MCF 10A (cell line): ENCODE data around the gene CRYBA1. TPM values are rescaled to one million over a fixed set of nuclear protein-coding genes. Genes with fewer than 3 reads are reported as not detected.
A peak's percentile ranks its signal among the peaks of the same experiment; 100 is the strongest.
"Not testable (repeated sequence)": the region's sequence is repeated elsewhere in the genome, so short reads cannot be mapped to it uniquely, and the experiment has no call there.

Experiments
- Bru-seq: library from RNA; stranded (reverse); fragments of 400-500 nt; gene quantifications from one replicate; lab custom pipeline; 2021; lab: Mats Ljungman, UMichigan
- BruChase-seq, 2 experiments: library from RNA; stranded (reverse); fragments of 400-500 nt; gene quantifications; one replicate each; lab custom pipeline; 2021; lab: Mats Ljungman, UMichigan
- BruUV-seq: library from RNA; stranded (reverse); fragments of 400-500 nt; replicated peaks from 2 replicates; lab custom pipeline; 2021; lab: Mats Ljungman, UMichigan
- CTCF ChIA-PET: fragments of 300-600 bp; sonication (Branson Sonifier 250); formaldehyde crosslinking; extraction: SDS; loops from one replicate; lab custom pipeline; 2021; ENCODE audit warnings: antibody characterized with exemption, inconsistent platforms; lab: Yijun Ruan, JAX
- POLR2A ChIA-PET: fragments of 300-600, 350-650 bp; sonication (Branson Sonifier 250); formaldehyde crosslinking; extraction: SDS; loops from one replicate; lab custom pipeline; 2020; ENCODE audit warnings: antibody characterized with exemption, inconsistent platforms; lab: Yijun Ruan, JAX
- DNase-seq: peaks from one replicate; pipeline ENCODE4 v3.0.0-alpha.2; 2018; ENCODE audit not compliant: unreplicated experiment
- H3K27ac Mint-ChIP-seq: one replicate; pipeline ENCODE4 v1.8.0; 2022; ENCODE audit warnings: mild to moderate bottlenecking, low read depth, mixed read lengths; ENCODE audit not compliant: unreplicated experiment
- H3K27me3 Mint-ChIP-seq: one replicate; pipeline ENCODE4 v1.8.0; 2022; ENCODE audit warnings: mixed read lengths; ENCODE audit not compliant: insufficient read depth, unreplicated experiment
- H3K36me3 Mint-ChIP-seq: one replicate; pipeline ENCODE4 v1.8.0; 2022; ENCODE audit warnings: mild to moderate bottlenecking, moderate library complexity, mixed read lengths; ENCODE audit not compliant: insufficient read depth, unreplicated experiment
- H3K4me1 Mint-ChIP-seq: one replicate; pipeline ENCODE4 v1.8.0; 2022; ENCODE audit warnings: mixed read lengths; ENCODE audit not compliant: insufficient read depth, unreplicated experiment
- H3K4me3 Mint-ChIP-seq: one replicate; pipeline ENCODE4 v1.8.0; 2022; ENCODE audit warnings: mild to moderate bottlenecking, moderate library complexity, mixed read lengths; ENCODE audit not compliant: unreplicated experiment
- H3K9me3 Mint-ChIP-seq: one replicate; pipeline ENCODE4 v1.8.0; 2022; ENCODE audit warnings: mixed read lengths; ENCODE audit not compliant: unreplicated experiment
- CTCF ChIP-seq: fragments of 200-600 bp; IDR thresholded peaks from one replicate; pipeline ENCODE4 v1.8.0; 2022; ENCODE audit warnings: antibody characterized with exemption, mild to moderate bottlenecking; ENCODE audit not compliant: unreplicated experiment
- intact Hi-C: fragments of 100-400 bp; cut with micrococcal nuclease; formaldehyde crosslinking; loops from 2 replicates; pipeline ENCODE4 v1.14.1; 2022
- long read RNA-seq: library from polyadenylated mRNA; stranded (forward); transcript quantifications from one replicate; pipeline ENCODE4 v2.0.0, GENCODE V29; 2022
- total RNA-seq: library from RNA; stranded (reverse); gene quantifications from 2 replicates; pipeline ENCODE4 v1.2.3, GENCODE V29; 2022

CRYBA1 gene
- not detected in 2 replicates for total RNA-seq
- percentile 10 among the genes with signal in this experiment for Bru-seq, nascent RNA
- not detected for BruChase-seq, experiment 1, labeled RNA remaining after a 6-hour chase
- not detected for BruChase-seq, experiment 2, labeled RNA remaining after a 2-hour chase
- long read RNA-seq, result 0 reads

DNA sequence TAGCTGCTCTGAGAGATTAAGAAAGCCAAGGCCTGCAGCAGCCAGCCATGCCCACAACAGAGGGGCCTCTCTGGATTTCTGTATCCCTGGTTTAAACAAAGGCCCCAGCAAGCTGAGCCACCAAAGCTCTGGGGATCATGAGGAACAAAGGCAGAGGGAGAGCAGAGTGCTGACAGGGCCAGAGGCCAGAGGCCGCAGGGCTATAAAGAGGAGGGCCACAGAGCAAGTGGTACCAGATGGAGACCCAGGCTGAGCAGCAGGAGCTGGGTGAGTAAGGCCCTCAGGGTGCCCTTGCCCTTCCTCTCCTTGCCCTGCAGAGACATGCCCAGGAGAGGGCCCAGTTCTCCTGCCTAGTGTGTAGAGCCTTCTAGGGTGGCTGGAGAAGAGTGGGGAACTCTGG, at the start of gene CRYBA1:
CRYBA1 (plus strand) TSS at position 232 of the 400 bp plus-strand sequence; CDS start at position 237, 5 bp downstream.
- peaks cover under 1% of the 10 kb centered on the region for H3K4me1 Mint-ChIP-seq
- H3K9me3 Mint-ChIP-seq, result no peaks in the 10 kb centered on the region
- CTCF ChIA-PET, result interaction anchor here (1.1 kb wide), 1 partner anchor 24 kb away, joined by 4 read pairs; no protein-coding TSS in a partner anchor
- peak within 1 kb of the TSS; percentile 55 for H3K27ac Mint-ChIP-seq
- no peak for TF ChIP-seq CTCF
- H3K4me3 Mint-ChIP-seq, result no peak within 1 kb of the TSS
- H3K27me3 Mint-ChIP-seq, result no peaks in the 10 kb centered on the region
- intact Hi-C loops, result no loop called here
- H3K36me3 Mint-ChIP-seq, result no peaks in the 10 kb centered on the region
- no peak for DNase-seq
- POLR2A ChIA-PET, result interaction anchor here (1.0 to 1.6 kb wide), 2 partner anchors 7 to 9 kb away, joined by 3 to 5 read pairs; no protein-coding TSS in a partner anchor
- no TSS peak for BruUV-seq

DNA sequence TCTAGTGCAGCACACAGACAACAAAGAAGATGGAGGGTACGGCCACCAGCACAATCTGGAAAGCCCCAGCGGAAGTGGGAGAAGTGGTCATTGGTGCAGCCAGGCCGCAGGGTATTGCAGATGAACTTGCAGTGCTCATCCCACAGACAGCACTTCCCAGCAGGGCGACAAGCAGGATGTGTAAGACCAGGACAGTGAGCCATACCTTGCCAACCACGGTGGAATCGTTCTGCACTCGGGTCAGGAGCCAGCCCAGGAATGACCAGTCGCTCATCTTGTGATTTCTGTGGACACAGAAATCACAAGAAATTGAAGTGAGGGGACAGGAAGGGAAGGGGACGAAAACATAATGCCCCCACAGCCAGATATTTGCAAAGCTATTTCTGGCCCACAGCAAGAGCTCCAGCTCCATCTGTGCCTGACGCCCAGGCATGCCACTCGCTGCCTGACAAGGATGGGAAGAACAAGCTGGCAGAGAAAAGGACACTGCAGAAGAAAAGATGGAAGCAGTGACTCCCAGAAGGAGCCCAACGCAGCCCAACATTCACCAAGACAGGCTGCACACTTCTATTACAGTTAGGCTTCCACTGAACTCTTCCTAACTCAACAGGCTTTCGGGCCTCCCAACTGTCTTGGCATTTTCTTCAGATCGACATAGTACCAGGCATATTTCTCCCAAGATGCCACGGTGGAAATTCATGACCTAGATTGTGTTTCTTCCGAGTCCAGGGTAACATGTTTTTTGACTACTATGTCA, 49.0 kb upstream of the CRYBA1 start:
- Mint-ChIP-seq H3K36me3 (no peaks in the 10 kb centered on the region), H3K9me3 (no peaks in the 10 kb centered on the region), H3K4me1 (no peaks in the 10 kb centered on the region), H3K27me3 (no peaks in the 10 kb centered on the region), H3K27ac (no peak overlapping the region), H3K4me3 (no peak overlapping the region)
- BruUV-seq, result no TSS peak
- ChIA-PET POLR2A (no interaction called here), CTCF (interaction anchor here (0.7 to 1.9 kb wide), 7 partner anchors 7 to 74 kb away, joined by 3 to 7 read pairs (median 5); no protein-coding TSS in a partner anchor)
- intact Hi-C loops, result no loop called here
- DNase-seq, result no peak
- TF ChIP-seq CTCF, result no peak

GRCh38 chr17:29204068-29204804, 42.4 kb upstream of the CRYBA1 start:
- CTCF ChIA-PET, result interaction anchor here (0.7 to 1.2 kb wide), 2 partner anchors 58 to 76 kb away, joined by 3 to 4 read pairs; no protein-coding TSS in a partner anchor
- DNase-seq, H3K27ac Mint-ChIP-seq, BruUV-seq, H3K4me3 Mint-ChIP-seq, intact Hi-C loops, H3K9me3 Mint-ChIP-seq, H3K36me3 Mint-ChIP-seq, H3K27me3 Mint-ChIP-seq, H3K4me1 Mint-ChIP-seq: not testable (repeated sequence)
- POLR2A ChIA-PET, result interaction anchor here (1.2 kb wide), 1 partner anchor 7 kb away, joined by 3 read pairs; no protein-coding TSS in a partner anchor

DNA sequence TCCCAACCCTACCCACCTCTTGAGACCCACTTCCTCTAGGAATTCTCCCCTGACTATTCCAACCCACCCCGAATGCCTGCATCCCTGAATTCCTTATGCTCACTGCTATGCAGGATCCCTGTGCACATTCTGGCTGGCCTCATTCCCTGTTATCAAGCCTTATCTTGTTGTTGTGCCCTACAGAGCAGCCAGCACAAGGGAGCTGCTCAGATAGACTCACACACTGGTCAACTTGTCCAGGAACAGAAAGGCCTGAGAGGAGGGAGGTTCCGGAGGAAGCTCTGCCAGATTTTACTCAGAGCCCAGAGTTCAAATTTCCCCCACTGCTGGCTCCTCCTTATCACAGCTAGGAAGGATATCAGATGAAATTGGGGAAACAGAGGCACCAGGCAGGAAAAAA, 41.6 kb upstream of the CRYBA1 start:
- Mint-ChIP-seq H3K27me3 (no peaks in the 10 kb centered on the region), H3K36me3 (no peaks in the 10 kb centered on the region), H3K27ac (no peak overlapping the region), H3K4me1 (no peaks in the 10 kb centered on the region), H3K9me3 (no peaks in the 10 kb centered on the region), H3K4me3 (no peak overlapping the region)
- no peak for DNase-seq
- ChIA-PET CTCF (interaction anchor here (0.9 kb wide), 1 partner anchor 8 kb away, joined by 4 read pairs; no protein-coding TSS in a partner anchor), POLR2A (no interaction called here)
- intact Hi-C loops, result no loop called here
- no TSS peak for BruUV-seq
- TF ChIP-seq CTCF, result no peak
